Sigmoid colon (tissue), 7 donors: Measurements from ENCODE around the gene GCGR. TPM values are rescaled to one million over a fixed set of nuclear protein-coding genes. Genes with fewer than 3 reads are reported as not detected.

Experiments
- DNase-seq: peaks from one replicate; pipeline ENCODE4 v3.0.0-alpha.2; 2019
- H3K27ac ChIP-seq, 4 donors: fragments of 200-600 bp; sonication (generic); one replicate each; pipeline ENCODE4 v1.5.1; 2016 to 2019; ENCODE audit warnings: mild to moderate bottlenecking in 1 of 4
- H3K27me3 ChIP-seq, 3 donors: fragments of 200-600 bp; sonication (generic); one replicate each; pipeline ENCODE4 v1.5.1; 2019; ENCODE audit warnings: mild to moderate bottlenecking in 1 of 3
- H3K36me3 ChIP-seq, 4 donors: fragments of 200-600 bp; sonication (generic); one replicate each; pipeline ENCODE4 v1.5.1; 2016 to 2019
- H3K4me1 ChIP-seq, 4 donors: fragments of 200-600 bp; sonication (generic); one replicate each; pipeline ENCODE4 v1.5.1; 2017 to 2019
- H3K4me3 ChIP-seq, 4 donors: fragments of 200-600 bp; sonication (generic); one replicate each; pipeline ENCODE4 v1.5.1; 2017 to 2019; ENCODE audit warnings: mild to moderate bottlenecking in 2 of 4, moderate library complexity in 1 of 4
- H3K9me3 ChIP-seq, 4 donors: fragments of 200-600 bp in 3 of 4; sonication (generic) in 3 of 4; one replicate each; pipeline versions ENCODE4 v1.5.1 to v1.6.1; 2013 to 2019
- EP300 ChIP-seq, 4 donors: sonication (generic); formaldehyde crosslinking; IDR thresholded peaks; one replicate each; pipeline ENCODE4 v1.6.1; 2017; ENCODE audit warnings: antibody characterized with exemption in 4 of 4
- POLR2A ChIP-seq, 2 donors: fragments of 450-650 bp; IDR thresholded peaks; one replicate each; pipeline ENCODE4 v1.6.1; 2016; ENCODE audit warnings: antibody characterized with exemption in 2 of 2, mild to moderate bottlenecking in 2 of 2, moderate library complexity in 2 of 2
- POLR2AphosphoS5 ChIP-seq, 4 donors: sonication (generic); formaldehyde crosslinking; IDR thresholded peaks; one replicate each; pipeline ENCODE4 v1.6.1; 2017; ENCODE audit warnings: antibody characterized with exemption in 4 of 4
- WGBS, 2 donors: extraction: QIAGEN DNeasy Blood & Tissue Kit; methylation state at CpG; one replicate each; pipeline ENCODE4 v1.1.7; 2013; 5-methylcytosine and 5-hydroxymethylcytosine counted together
- intact Hi-C: fragments of 100-400 bp; cut with DNase I; formaldehyde crosslinking; loops from one replicate; pipeline ENCODE4 v1.15.1; 2023
- polyA plus RNA-seq, 3 donors: library from polyadenylated mRNA; stranded (reverse); fragments of 200-250 nt; gene quantifications; one replicate each; pipeline ENCODE4 v1.2.3, GENCODE V29; 2013
- total RNA-seq, 4 donors: library from RNA; depleted of rRNA; stranded (reverse); fragments of >200 nt; gene quantifications; one replicate each; pipeline ENCODE4 v1.1.0, GENCODE V29; 2016
- TF ChIP-seq, protein P1 (sequence below), 4 experiments: fragments of 450-650 bp in 3 of 4; fragments of 200-600 bp in 1 of 4; IDR thresholded peaks; one replicate each; pipeline ENCODE4 v1.5.1; 2016 to 2019; ENCODE audit warnings: antibody characterized with exemption in 4 of 4, mild to moderate bottlenecking in 3 of 4, moderate library complexity in 2 of 4
- donor health status: healthy with polysubstance abuse.
- donor health status: Bipolar disorder and iron deficiency.
- donor health status: healthy.

GCGR gene
- total and polyA plus RNA-seq, 7 donors: 0.27 to 1.4 (median 0.96) TPM; not detected in 2

GRCh38 chr17:81814748-81815645 lies 11.0 kb downstream of the GCGR start:
- no peaks in the 10 kb centered on the region for H3K4me1 ChIP-seq
- H3K27me3 ChIP-seq: peaks cover 2 to 68% (median 31%) of the 10 kb centered on the region in 3 donors
- DNase-seq: no peak
- TF ChIP-seq, protein P1, sequence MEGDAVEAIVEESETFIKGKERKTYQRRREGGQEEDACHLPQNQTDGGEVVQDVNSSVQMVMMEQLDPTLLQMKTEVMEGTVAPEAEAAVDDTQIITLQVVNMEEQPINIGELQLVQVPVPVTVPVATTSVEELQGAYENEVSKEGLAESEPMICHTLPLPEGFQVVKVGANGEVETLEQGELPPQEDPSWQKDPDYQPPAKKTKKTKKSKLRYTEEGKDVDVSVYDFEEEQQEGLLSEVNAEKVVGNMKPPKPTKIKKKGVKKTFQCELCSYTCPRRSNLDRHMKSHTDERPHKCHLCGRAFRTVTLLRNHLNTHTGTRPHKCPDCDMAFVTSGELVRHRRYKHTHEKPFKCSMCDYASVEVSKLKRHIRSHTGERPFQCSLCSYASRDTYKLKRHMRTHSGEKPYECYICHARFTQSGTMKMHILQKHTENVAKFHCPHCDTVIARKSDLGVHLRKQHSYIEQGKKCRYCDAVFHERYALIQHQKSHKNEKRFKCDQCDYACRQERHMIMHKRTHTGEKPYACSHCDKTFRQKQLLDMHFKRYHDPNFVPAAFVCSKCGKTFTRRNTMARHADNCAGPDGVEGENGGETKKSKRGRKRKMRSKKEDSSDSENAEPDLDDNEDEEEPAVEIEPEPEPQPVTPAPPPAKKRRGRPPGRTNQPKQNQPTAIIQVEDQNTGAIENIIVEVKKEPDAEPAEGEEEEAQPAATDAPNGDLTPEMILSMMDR (IDR thresholded peaks at IDR 0.05): no peak
- no peak for TF ChIP-seq POLR2AphosphoS5 (IDR thresholded peaks at IDR 0.05)
- TF ChIP-seq POLR2A (IDR thresholded peaks at IDR 0.05): no peak
- no peak for TF ChIP-seq EP300 (IDR thresholded peaks at IDR 0.05)
- 56 to 76% methylated on average over 23 to 24 of the region's 24 CpGs for WGBS, 2 donors
- no peaks in the 10 kb centered on the region for H3K9me3 ChIP-seq
- intact Hi-C loops: no loop called here
- no peak overlapping the region for H3K27ac ChIP-seq
- H3K4me3 ChIP-seq: no peak overlapping the region
- no peaks in the 10 kb centered on the region for H3K36me3 ChIP-seq

DNA sequence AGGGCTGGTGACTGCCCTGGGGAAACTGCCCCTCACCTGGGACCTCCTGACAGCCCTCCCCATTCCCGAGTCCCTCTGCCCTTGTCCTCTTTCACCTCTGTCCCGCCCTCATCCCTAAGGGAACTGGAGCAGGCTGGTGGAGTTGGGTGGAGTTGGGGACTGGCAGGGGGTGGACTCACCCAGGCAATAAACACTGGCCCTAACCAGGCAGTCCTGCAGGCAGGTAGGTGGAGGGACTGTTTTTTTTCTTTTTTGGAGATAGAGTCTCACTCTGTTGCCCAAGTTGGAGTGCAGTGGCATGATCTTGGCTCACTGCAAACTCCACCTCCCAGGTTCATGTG lies 11.7 kb downstream of the GCGR start:
- WGBS, 2 donors: 11 to 59% methylated on average over 2 of the region's 2 CpGs
- Histone ChIP-seq H3K36me3 (no peaks in the 10 kb centered on the region), H3K27me3 (peaks cover 2 to 63% (median 25%) of the 10 kb centered on the region in 3 donors), H3K4me3 (no peak overlapping the region), H3K27ac (no peak overlapping the region), H3K4me1 (no peaks in the 10 kb centered on the region), H3K9me3 (no peaks in the 10 kb centered on the region)
- no peak for DNase-seq
- intact Hi-C loops: no loop called here
- no peak for TF ChIP-seq POLR2AphosphoS5 (IDR thresholded peaks at IDR 0.05)
- TF ChIP-seq, protein P1 (IDR thresholded peaks at IDR 0.05): no peak
- no peak for TF ChIP-seq EP300 (IDR thresholded peaks at IDR 0.05)
- TF ChIP-seq POLR2A (IDR thresholded peaks at IDR 0.05): no peak

- intact Hi-C loops: no loop called here
- Histone ChIP-seq H3K9me3 (no peaks in the 10 kb centered on the region), H3K27me3 (peaks cover 0 to 41% (median 9%) of the 10 kb centered on the region in 3 donors), H3K4me1 (peaks cover 0 to 18% (median 16%) of the 10 kb centered on the region in 4 donors), H3K36me3 (peaks cover 0 to 3% (median 1%) of the 10 kb centered on the region in 4 donors), H3K4me3 (no peak overlapping the region), H3K27ac (no peak overlapping the region)
- no peak for TF ChIP-seq EP300 (IDR thresholded peaks at IDR 0.05)
- no peak for TF ChIP-seq POLR2A (IDR thresholded peaks at IDR 0.05)
- TF ChIP-seq, protein P1 (IDR thresholded peaks at IDR 0.05): no peak
- TF ChIP-seq POLR2AphosphoS5 (IDR thresholded peaks at IDR 0.05): no peak
- no peak for DNase-seq
- 67 to 76% methylated on average over 7 of the region's 7 CpGs for WGBS, 2 donors
Measured at GRCh38 chr17:81817758-81818147, 13.8 kb downstream of the GCGR start.

GRCh38 chr17:81819708-81820107 lies 15.8 kb downstream of the GCGR start:
- Histone ChIP-seq H3K27me3 (peaks cover 0 to 35% (median 9%) of the 10 kb centered on the region in 3 donors), H3K27ac (no peak overlapping the region), H3K9me3 (no peaks in the 10 kb centered on the region), H3K4me3 (no peak overlapping the region), H3K4me1 (peaks cover 0 to 18% (median 18%) of the 10 kb centered on the region in 4 donors), H3K36me3 (peaks cover 0 to 22% (median 14%) of the 10 kb centered on the region in 4 donors)
- TF ChIP-seq EP300 (IDR thresholded peaks at IDR 0.05): no peak
- no peak for TF ChIP-seq POLR2AphosphoS5 (IDR thresholded peaks at IDR 0.05)
- TF ChIP-seq POLR2A (IDR thresholded peaks at IDR 0.05): no peak
- TF ChIP-seq, protein P1 (IDR thresholded peaks at IDR 0.05): no peak
- intact Hi-C loops: loop anchor here (5.0 kb wide), 1 partner anchor 43 kb away; the partner anchor contains the start of gene P4HB
- WGBS, 2 donors: 45 to 64% methylated on average over 13 of the region's 13 CpGs
- no peak for DNase-seq
